H9 (cell line): Measurements from ENCODE around the gene AMIGO1. TPM values are rescaled to one million over a fixed set of nuclear protein-coding genes. Genes with fewer than 3 reads are reported as not detected.

ENCODE experiments used
- DNase-seq: peaks from one replicate; pipeline ENCODE4 v3.0.0-alpha.2; 2017
- H2AFZ ChIP-seq: one replicate; pipeline ENCODE4 v1.6.1; 2013; ENCODE audit warnings: mild to moderate bottlenecking, low read length, control low read depth, moderate library complexity
- H2AK5ac ChIP-seq: 2 replicates; pipeline ENCODE4 v1.6.1; 2013; ENCODE audit warnings: low read length, control low read depth, mixed read lengths; ENCODE audit not compliant: insufficient read length
- H2BK120ac ChIP-seq: one replicate; pipeline ENCODE4 v1.6.1; 2013; ENCODE audit warnings: low read depth, mild to moderate bottlenecking, low read length, control low read depth, inconsistent platforms; ENCODE audit not compliant: poor library complexity, severe bottlenecking
- H2BK12ac ChIP-seq: 2 replicates; pipeline ENCODE4 v1.6.1; 2013; ENCODE audit warnings: low read length, control low read depth, mixed read lengths, low read depth; ENCODE audit not compliant: insufficient read length
- H2BK15ac ChIP-seq: 2 replicates; pipeline ENCODE4 v1.6.1; 2013; ENCODE audit warnings: low read depth, low read length, control low read depth
- H2BK20ac ChIP-seq: one replicate; pipeline ENCODE4 v1.6.1; 2013; ENCODE audit warnings: low read depth, mild to moderate bottlenecking, low read length, control low read depth, inconsistent platforms; ENCODE audit not compliant: poor library complexity, severe bottlenecking
- H2BK5ac ChIP-seq: 2 replicates; pipeline ENCODE4 v1.6.1; 2013; ENCODE audit warnings: low read length, control low read depth, mixed read lengths; ENCODE audit not compliant: insufficient read length
- H3K14ac ChIP-seq: 2 replicates; pipeline ENCODE4 v1.6.1; 2013; ENCODE audit warnings: low read length, control low read depth; ENCODE audit not compliant: insufficient read depth
- H3K18ac ChIP-seq: 2 replicates; pipeline ENCODE4 v1.6.1; 2013; ENCODE audit warnings: low read depth, mild to moderate bottlenecking, mixed read lengths, low read length, control low read depth; ENCODE audit not compliant: insufficient read length
- H3K23ac ChIP-seq: 2 replicates; pipeline ENCODE4 v1.6.1; 2013; ENCODE audit warnings: low read length, control low read depth, mixed read lengths, low read depth; ENCODE audit not compliant: insufficient read length
- H3K23me2 ChIP-seq: 2 replicates; pipeline ENCODE4 v1.6.1; 2013; ENCODE audit warnings: low read depth, mild to moderate bottlenecking, mixed read lengths, low read length, control low read depth; ENCODE audit not compliant: insufficient read length, poor library complexity, severe bottlenecking
- H3K27ac ChIP-seq: 2 replicates; pipeline ENCODE4 v1.5.1; 2013; ENCODE audit warnings: low read length, control low read depth, mixed read lengths, low read depth; ENCODE audit not compliant: insufficient read length
- H3K27me3 ChIP-seq: 2 replicates; pipeline ENCODE4 v1.6.1; 2013; ENCODE audit warnings: low read length, control low read depth, inconsistent platforms; ENCODE audit not compliant: insufficient read depth
- H3K4ac ChIP-seq: 2 replicates; pipeline ENCODE4 v1.6.1; 2013; ENCODE audit warnings: low read depth, mild to moderate bottlenecking, control low read depth, inconsistent platforms, low read length, moderate library complexity
- H3K4me1 ChIP-seq: 2 replicates; pipeline ENCODE4 v1.6.1; 2013; ENCODE audit warnings: low read length, control low read depth, inconsistent platforms; ENCODE audit not compliant: insufficient read depth
- H3K4me2 ChIP-seq: 2 replicates; pipeline ENCODE4 v1.6.1; 2013; ENCODE audit warnings: low read length, control low read depth, mixed read lengths; ENCODE audit not compliant: insufficient read length, insufficient read depth
- H3K56ac ChIP-seq: 2 replicates; pipeline ENCODE4 v1.6.1; 2013; ENCODE audit warnings: low read depth, mild to moderate bottlenecking, mixed read lengths, low read length, control low read depth; ENCODE audit not compliant: insufficient read length
- H3K79me1 ChIP-seq: 2 replicates; pipeline ENCODE4 v1.6.1; 2013; ENCODE audit warnings: low read depth, mild to moderate bottlenecking, moderate library complexity, low read length, control low read depth, inconsistent platforms; ENCODE audit not compliant: insufficient read depth, poor library complexity, severe bottlenecking
- H3K79me2 ChIP-seq: 2 replicates; pipeline ENCODE4 v1.6.1; 2013; ENCODE audit warnings: low read length, control low read depth, inconsistent platforms; ENCODE audit not compliant: insufficient read depth
- H3K9ac ChIP-seq: 2 replicates; pipeline ENCODE4 v1.6.1; 2013; ENCODE audit warnings: low read length, control low read depth, mixed read lengths; ENCODE audit not compliant: insufficient read length; ENCODE audit errors: extremely low read depth
- H3K9me3 ChIP-seq: one replicate; pipeline ENCODE4 v1.6.1; 2013; ENCODE audit warnings: low read depth, low read length, inconsistent platforms; ENCODE audit not compliant: control insufficient read depth
- H3T11ph ChIP-seq: one replicate; pipeline ENCODE4 v1.6.1; 2013; ENCODE audit warnings: mild to moderate bottlenecking, low read length, control low read depth, inconsistent platforms
- H4K20me1 ChIP-seq: one replicate; pipeline ENCODE4 v1.6.1; 2013; ENCODE audit not compliant: control insufficient read depth, insufficient read length, insufficient read depth
- H4K5ac ChIP-seq: 2 replicates; pipeline ENCODE4 v1.6.1; 2013; ENCODE audit warnings: low read depth, mild to moderate bottlenecking, mixed read lengths, low read length, control low read depth; ENCODE audit not compliant: insufficient read length
- H4K8ac ChIP-seq: replicated peaks from 2 replicates; pipeline ENCODE4 v1.6.1; 2013; ENCODE audit warnings: low read length, control low read depth, mixed read lengths, low read depth; ENCODE audit not compliant: insufficient read length
- H4K91ac ChIP-seq: 2 replicates; pipeline ENCODE4 v1.6.1; 2013; ENCODE audit warnings: low read depth, mild to moderate bottlenecking, moderate library complexity, mixed read lengths, low read length, control low read depth; ENCODE audit not compliant: insufficient read length
- H3K27ac Mint-ChIP-seq, 3 experiments: 2 replicates in 2 of 3; 3 replicates in 1 of 3; pipeline ENCODE4 v1.8.0; 2020 to 2021; ENCODE audit warnings: mixed read lengths in 3 of 3, mild to moderate bottlenecking in 1 of 3, moderate library complexity in 1 of 3
- H3K27me3 Mint-ChIP-seq: 2 replicates; pipeline ENCODE4 v1.8.0; 2021; ENCODE audit warnings: low read depth, mild to moderate bottlenecking, moderate library complexity, mixed read lengths
- H3K36me3 Mint-ChIP-seq, 3 experiments: 2 replicates in 2 of 3; 3 replicates in 1 of 3; pipeline ENCODE4 v1.8.0; 2020 to 2021; ENCODE audit warnings: low read depth in 3 of 3, mixed read lengths in 3 of 3; ENCODE audit not compliant: insufficient read depth in 1 of 3
- H3K4me1 Mint-ChIP-seq, 2 experiments: 2 replicates each; pipeline ENCODE4 v1.8.0; 2020; ENCODE audit warnings: mixed read lengths in 2 of 2
- H3K4me3 Mint-ChIP-seq, 2 experiments: 2 replicates in 1 of 2; 3 replicates in 1 of 2; pipeline ENCODE4 v1.8.0; 2020 to 2021; ENCODE audit warnings: mild to moderate bottlenecking in 2 of 2, mixed read lengths in 2 of 2, moderate library complexity in 1 of 2
- H3K9me3 Mint-ChIP-seq, 2 experiments: 2 replicates in 1 of 2; 3 replicates in 1 of 2; pipeline ENCODE4 v1.8.0; 2020; ENCODE audit warnings: mild to moderate bottlenecking in 2 of 2, mixed read lengths in 2 of 2, moderate library complexity in 1 of 2
- CTCF ChIP-seq: fragments of 200-600 bp; sonication (generic); conservative IDR thresholded peaks from 3 replicates; pipeline ENCODE4 v1.8.0; 2021; ENCODE audit warnings: antibody characterized with exemption, mild to moderate bottlenecking
- WGBS: extraction: QIAGEN DNeasy Blood & Tissue Kit; methylation state at CpG from one replicate; pipeline ENCODE4 v1.1.7; 2013; ENCODE audit warnings: missing lambda C conversion rate, low lambda C conversion rate, mixed read lengths; ENCODE audit not compliant: insufficient read length; ENCODE audit errors: extremely low coverage; 5-methylcytosine and 5-hydroxymethylcytosine counted together
- total RNA-seq: library from RNA; stranded (reverse); gene quantifications from 2 replicates; pipeline ENCODE4 v1.2.1, GENCODE V29; 2021

AMIGO1 gene
- total RNA-seq, 1 experiment from 2014 or later = 4.1 TPM

GRCh38 chr1:109535481-109535880, 26.0 kb upstream of the AMIGO1 start:
- no peaks in the 10 kb centered on the region for H3K79me1 ChIP-seq
- H4K5ac ChIP-seq = no peak overlapping the region
- H3K23ac ChIP-seq = no peak overlapping the region
- H3T11ph ChIP-seq = no peak overlapping the region
- Mint-ChIP-seq H3K27me3 (peaks cover 5% of the 10 kb centered on the region), H3K4me1 (peaks cover 4 to 20% of the 10 kb centered on the region in 2 experiments), H3K36me3 (no peaks in the 10 kb centered on the region), H3K9me3 (no peaks in the 10 kb centered on the region; a peak in 1 of 5 replicates), H3K27ac (peak overlapping the region in 1 of 3 experiments; percentile 75; a peak in 1 of 7 replicates), H3K4me3 (no peak overlapping the region; a peak in 1 of 5 replicates)
- no peak overlapping the region for H2AFZ ChIP-seq
- no peaks in the 10 kb centered on the region for H3K27me3 ChIP-seq
- WGBS = no CpG with 5 or more reads among the region's 4 CpGs
- no peak for DNase-seq
- H2BK120ac ChIP-seq = no peak overlapping the region
- no peaks in the 10 kb centered on the region for H3K79me2 ChIP-seq
- H3K9me3 ChIP-seq = no peaks in the 10 kb centered on the region
- H4K8ac ChIP-seq = no peak overlapping the region
- H3K18ac ChIP-seq = no peak overlapping the region
- H2BK15ac ChIP-seq = no peak overlapping the region
- H4K20me1 ChIP-seq = no peaks in the 10 kb centered on the region
- H3K14ac ChIP-seq = no peak overlapping the region
- no peak for TF ChIP-seq CTCF
- H2BK12ac ChIP-seq = no peak overlapping the region
- H2BK20ac ChIP-seq = no peak overlapping the region
- H3K56ac ChIP-seq = no peak overlapping the region
- no peak overlapping the region for H3K4ac ChIP-seq
- no peak overlapping the region for H2AK5ac ChIP-seq
- H3K27ac ChIP-seq = no peak overlapping the region
- no peak overlapping the region for H3K9ac ChIP-seq
- H3K23me2 ChIP-seq = peaks cover 4% of the 10 kb centered on the region
- no peak overlapping the region for H3K4me2 ChIP-seq
- H2BK5ac ChIP-seq = no peak overlapping the region
- no peak overlapping the region for H4K91ac ChIP-seq
- H3K4me1 ChIP-seq = no peaks in the 10 kb centered on the region; the same call in 1 of the 2 replicates
